H1 (cell line): ENCODE results near the gene KCNQ1.

Experiments used
- BCL11A ChIP-seq, 2 experiments: IDR thresholded peaks; one replicate each; pipeline ENCODE4 v1.6.1; 2011; ENCODE audit warnings: low read depth in 2 of 2, low read length in 2 of 2, mild to moderate bottlenecking in 2 of 2
- CBX5 ChIP-seq: fragments of 300-800, 300-1000 bp; sonication (generic); IDR thresholded peaks from 2 replicates; pipeline ENCODE4 v1.7.1; 2016; ENCODE audit warnings: antibody characterized with exemption, low read length, low read depth
- CEBPB ChIP-seq: IDR thresholded peaks from 2 replicates; pipeline ENCODE4 v1.6.1; 2012; ENCODE audit warnings: low read depth, low read length
- EZH2 ChIP-seq: fragments of 200-600 bp; sonication (generic); IDR thresholded peaks from 2 replicates; pipeline ENCODE4 v1.7.1; 2012; ENCODE audit warnings: low read depth, mild to moderate bottlenecking, moderate library complexity, low read length, inconsistent platforms; ENCODE audit not compliant: severe bottlenecking
- GABPA ChIP-seq: IDR thresholded peaks from 2 replicates; pipeline ENCODE4 v1.6.1; 2011; ENCODE audit warnings: mild to moderate bottlenecking, low read length, moderate library complexity, borderline replicate concordance; ENCODE audit not compliant: insufficient read depth
- POLR2AphosphoS5 ChIP-seq: IDR thresholded peaks from 2 replicates; pipeline ENCODE4 v1.6.1; 2011; ENCODE audit warnings: low read depth, low read length
- SIN3A ChIP-seq, 2 experiments: IDR thresholded peaks in 1 of 2; conservative IDR thresholded peaks in 1 of 2; 2 replicates each; pipeline ENCODE4 v1.6.1; 2011 to 2012; ENCODE audit warnings: low read length in 2 of 2, improper control_type of control experiment in 1 of 2, low read depth in 1 of 2, mild to moderate bottlenecking in 1 of 2
- SP2 ChIP-seq: IDR thresholded peaks from 2 replicates; pipeline ENCODE4 v1.6.1; 2012; ENCODE audit warnings: mild to moderate bottlenecking, low read length, inconsistent platforms
- TAF1 ChIP-seq: IDR thresholded peaks from 2 replicates; pipeline ENCODE4 v1.6.1; 2011; ENCODE audit warnings: mild to moderate bottlenecking, low read depth, low read length
- YY1 ChIP-seq: IDR thresholded peaks from 2 replicates; pipeline ENCODE4 v1.6.1; 2011; ENCODE audit warnings: low read depth, mild to moderate bottlenecking, low read length
- ZNF274 ChIP-seq: IDR thresholded peaks from 2 replicates; pipeline ENCODE4 v1.7.0; 2012; ENCODE audit warnings: low read length, borderline replicate concordance; ENCODE audit errors: extremely low read depth
- TF ChIP-seq, protein P1 (sequence below), 3 experiments: IDR thresholded peaks; 1 replicate in 2 of 3; 2 replicates in 1 of 3; pipeline versions ENCODE4 v1.5.1 to v1.6.1; 2011; ENCODE audit warnings: low read length in 3 of 3, mild to moderate bottlenecking in 3 of 3, inconsistent platforms in 2 of 3, low read depth in 1 of 3, moderate library complexity in 1 of 3; ENCODE audit not compliant: insufficient read depth in 1 of 3; ENCODE audit errors: control extremely low read depth in 1 of 3

DNA sequence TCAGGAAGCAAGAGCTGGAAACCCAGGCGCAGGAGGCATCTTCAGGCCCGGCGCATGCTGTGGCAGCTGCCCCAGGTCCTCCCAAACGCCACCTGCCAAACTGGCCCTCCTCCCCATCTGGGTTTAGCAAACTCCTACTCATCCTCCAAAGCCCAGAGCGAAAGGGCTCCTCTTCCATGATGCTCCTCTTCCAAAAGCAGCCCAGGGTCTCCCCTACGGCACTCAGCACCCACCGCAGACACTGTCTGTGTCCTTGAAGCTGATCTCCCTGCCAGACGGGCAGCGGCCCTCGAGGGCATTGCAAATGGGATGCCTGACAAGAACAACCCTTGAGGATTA lies 414.9 kb downstream of the KCNQ1 start:
- TF ChIP-seq, protein P1, sequence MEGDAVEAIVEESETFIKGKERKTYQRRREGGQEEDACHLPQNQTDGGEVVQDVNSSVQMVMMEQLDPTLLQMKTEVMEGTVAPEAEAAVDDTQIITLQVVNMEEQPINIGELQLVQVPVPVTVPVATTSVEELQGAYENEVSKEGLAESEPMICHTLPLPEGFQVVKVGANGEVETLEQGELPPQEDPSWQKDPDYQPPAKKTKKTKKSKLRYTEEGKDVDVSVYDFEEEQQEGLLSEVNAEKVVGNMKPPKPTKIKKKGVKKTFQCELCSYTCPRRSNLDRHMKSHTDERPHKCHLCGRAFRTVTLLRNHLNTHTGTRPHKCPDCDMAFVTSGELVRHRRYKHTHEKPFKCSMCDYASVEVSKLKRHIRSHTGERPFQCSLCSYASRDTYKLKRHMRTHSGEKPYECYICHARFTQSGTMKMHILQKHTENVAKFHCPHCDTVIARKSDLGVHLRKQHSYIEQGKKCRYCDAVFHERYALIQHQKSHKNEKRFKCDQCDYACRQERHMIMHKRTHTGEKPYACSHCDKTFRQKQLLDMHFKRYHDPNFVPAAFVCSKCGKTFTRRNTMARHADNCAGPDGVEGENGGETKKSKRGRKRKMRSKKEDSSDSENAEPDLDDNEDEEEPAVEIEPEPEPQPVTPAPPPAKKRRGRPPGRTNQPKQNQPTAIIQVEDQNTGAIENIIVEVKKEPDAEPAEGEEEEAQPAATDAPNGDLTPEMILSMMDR (IDR thresholded peaks at IDR 0.05; ENCODE audit: control extremely low read depth in 1 of 3, insufficient read depth in 1 of 3, low read depth in 1 of 3, low read length in 3 of 3): no peak
- TF ChIP-seq CBX5: no peak
- no peak for TF ChIP-seq EZH2
- TF ChIP-seq TAF1: no peak
- no peak for TF ChIP-seq ZNF274
- no peak for TF ChIP-seq CEBPB
- TF ChIP-seq GABPA: no peak
- TF ChIP-seq SP2: no peak
- no peak for TF ChIP-seq SIN3A (conservative IDR thresholded peaks at IDR 0.05 in 1 of 2, IDR thresholded peaks at IDR 0.05 in 1 of 2; ENCODE audit: low read depth in 1 of 2, low read length in 2 of 2)
- no peak for TF ChIP-seq YY1
- no peak for TF ChIP-seq POLR2AphosphoS5
- TF ChIP-seq BCL11A (IDR thresholded peaks at IDR 0.05; ENCODE audit: low read depth in 2 of 2, low read length in 2 of 2): no peak
